ENCODE measurements around the gene CCDC80.

DNA sequence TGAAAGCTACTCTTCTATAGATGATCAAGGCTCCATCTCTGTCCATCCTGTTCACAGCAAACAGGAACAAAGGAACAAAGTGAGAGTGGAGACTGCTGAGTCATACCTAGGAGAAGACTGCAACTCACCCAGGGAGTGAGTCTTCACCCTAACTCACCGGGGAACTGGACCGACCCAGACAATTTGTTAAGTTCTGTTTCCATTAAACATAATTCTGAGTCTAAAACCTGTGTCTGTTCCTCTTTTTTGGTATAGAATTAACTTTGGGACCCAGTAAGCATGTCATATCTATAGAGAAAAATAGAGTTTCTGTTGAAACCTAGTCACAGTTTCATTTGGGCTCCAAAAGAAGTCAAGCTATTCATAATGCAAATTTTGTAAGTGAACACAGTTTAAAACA lies 21.6 kb downstream of the CCDC80 start:
- TF ChIP-seq POLR2A (IDR thresholded peaks at IDR 0.05) (no peak), EP300 (IDR thresholded peaks at IDR 0.05) (no peak), POLR2AphosphoS5 (IDR thresholded peaks at IDR 0.05) (no peak)
- TF ChIP-seq, protein P1, sequence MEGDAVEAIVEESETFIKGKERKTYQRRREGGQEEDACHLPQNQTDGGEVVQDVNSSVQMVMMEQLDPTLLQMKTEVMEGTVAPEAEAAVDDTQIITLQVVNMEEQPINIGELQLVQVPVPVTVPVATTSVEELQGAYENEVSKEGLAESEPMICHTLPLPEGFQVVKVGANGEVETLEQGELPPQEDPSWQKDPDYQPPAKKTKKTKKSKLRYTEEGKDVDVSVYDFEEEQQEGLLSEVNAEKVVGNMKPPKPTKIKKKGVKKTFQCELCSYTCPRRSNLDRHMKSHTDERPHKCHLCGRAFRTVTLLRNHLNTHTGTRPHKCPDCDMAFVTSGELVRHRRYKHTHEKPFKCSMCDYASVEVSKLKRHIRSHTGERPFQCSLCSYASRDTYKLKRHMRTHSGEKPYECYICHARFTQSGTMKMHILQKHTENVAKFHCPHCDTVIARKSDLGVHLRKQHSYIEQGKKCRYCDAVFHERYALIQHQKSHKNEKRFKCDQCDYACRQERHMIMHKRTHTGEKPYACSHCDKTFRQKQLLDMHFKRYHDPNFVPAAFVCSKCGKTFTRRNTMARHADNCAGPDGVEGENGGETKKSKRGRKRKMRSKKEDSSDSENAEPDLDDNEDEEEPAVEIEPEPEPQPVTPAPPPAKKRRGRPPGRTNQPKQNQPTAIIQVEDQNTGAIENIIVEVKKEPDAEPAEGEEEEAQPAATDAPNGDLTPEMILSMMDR (IDR thresholded peaks at IDR 0.05): no peak
